AML-193 (cell line): Measurements from ENCODE around the gene PXK.

Experiments
- DNase-seq, 2 experiments: peaks; one replicate each; lab custom pipeline; 2025; lab: John Stamatoyannopoulos, UW

PXK gene

DNA sequence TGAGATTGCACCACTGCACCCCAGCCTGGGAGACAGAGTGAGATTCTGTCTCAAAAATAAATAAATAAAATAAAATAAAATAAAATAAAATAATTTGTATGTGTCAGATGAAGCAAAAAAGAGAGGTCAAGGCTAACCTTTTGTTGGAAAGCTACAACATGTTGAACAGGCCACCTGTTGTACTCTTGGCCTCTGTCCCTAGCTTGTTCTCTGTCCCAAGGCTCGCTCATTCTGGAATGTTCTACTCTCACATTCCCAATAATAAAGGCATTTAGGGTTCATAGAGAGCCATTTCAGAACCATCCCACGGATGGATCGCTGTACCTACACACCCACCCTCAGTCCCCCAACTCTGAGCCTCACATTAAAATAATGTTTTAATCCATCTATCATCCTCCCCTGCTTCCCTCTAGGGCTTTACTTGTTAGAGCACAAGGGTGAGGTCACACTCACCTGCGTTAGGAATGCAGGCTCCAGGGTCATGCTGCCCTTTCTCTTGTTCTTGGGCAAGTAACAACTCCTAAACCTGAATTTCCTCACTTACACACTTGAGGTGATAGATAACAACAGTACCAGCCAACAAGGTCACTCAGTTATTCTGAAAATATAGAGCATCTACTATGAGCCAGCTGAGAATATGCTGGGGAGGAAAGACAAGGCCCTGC is 134.3 kb downstream of the PXK start:
- DNase-seq = no peak

DNA sequence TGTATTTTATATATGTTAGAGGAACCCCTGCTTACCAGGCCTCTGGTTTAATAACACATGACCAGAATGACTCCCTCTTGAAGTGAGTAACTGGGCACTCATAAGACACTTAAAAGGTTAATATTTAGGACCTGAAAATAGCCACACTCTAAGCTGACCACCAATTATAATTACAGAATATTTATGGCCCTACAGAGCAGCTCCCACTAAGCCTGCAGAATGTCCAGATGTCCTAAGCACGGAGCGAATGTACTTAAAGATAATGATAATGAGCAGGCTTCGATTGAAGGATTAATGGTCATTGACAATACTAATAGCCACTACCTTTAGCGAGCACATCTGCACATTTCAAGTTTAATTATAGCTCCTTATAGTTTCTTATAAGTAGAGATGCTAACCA is 136.4 kb downstream of the PXK start:
- no peak for DNase-seq

DNA sequence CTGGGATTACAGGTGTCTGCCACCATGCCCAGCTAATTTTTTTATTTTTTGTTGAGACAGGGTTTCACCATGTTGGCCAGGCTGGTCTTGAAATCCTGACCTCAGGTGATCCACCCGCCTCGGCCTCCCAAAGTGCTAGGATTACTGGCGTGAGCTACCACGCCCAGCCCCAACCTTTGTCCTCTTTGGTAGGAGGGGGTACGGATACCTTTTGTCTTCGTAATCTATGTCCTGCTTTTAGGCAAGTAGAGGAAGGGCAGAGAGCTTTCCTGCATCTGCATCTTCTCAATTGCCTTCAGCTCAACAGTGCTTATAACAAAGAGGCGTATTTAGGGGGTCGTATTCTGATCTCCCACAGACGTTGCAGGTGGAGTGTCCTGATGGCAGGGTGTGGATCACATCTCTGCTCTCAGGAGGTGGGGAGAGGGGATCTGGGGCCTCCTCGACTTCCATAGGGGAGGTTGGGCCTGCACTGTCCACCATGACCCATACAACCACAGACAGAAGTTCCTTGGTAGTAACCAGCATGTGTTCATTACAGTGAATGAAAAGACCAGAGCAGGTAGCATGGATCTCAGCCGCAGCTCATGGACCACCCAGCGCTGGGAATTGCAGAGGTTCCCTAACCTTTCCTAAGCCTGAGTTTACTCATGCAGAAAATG is 137.8 kb downstream of the PXK start:
- DNase-seq = no peak

DNA sequence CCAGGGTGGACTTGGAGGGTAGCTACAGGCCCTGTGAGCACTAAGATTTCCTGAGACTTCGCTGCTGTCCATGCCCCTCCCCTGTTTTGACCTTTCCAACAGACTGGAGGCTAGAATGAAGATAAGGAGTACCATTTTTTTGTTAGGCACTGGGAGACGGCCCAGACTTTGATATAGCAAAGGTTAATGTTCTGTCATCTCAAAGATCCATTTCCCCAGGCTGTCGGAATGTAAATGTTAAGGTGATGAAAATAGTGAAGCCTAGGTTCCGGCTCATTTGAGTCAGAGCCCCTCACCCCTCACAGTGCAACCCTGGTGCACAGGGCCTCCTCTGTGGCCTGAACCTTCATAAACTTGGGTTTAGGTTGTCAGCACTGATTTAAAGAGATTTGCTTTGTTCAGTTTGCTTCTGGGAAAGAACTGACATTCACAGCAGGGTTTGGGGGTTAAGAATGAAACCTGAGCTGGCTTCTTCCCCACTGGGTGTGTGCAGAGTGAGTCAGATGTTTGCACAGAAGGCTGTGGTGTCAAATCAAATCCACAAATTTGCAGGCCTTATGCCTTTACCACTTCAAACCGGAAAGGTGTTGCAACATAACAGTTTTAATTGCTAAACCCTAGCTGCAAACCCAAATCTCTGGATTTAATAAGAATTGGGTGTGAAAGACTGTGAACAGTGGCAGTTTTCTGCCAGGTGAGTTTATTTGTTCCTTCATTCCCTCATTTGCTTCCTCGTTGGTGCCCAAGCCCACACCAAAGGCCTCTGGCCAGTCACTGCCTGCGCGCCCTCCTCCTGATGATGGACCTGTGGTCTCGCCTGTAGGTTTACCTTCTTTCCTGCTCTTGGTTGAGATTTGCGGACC is 138.6 kb downstream of the PXK start:
- peak; percentile 96 to 99 for DNase-seq

DNA sequence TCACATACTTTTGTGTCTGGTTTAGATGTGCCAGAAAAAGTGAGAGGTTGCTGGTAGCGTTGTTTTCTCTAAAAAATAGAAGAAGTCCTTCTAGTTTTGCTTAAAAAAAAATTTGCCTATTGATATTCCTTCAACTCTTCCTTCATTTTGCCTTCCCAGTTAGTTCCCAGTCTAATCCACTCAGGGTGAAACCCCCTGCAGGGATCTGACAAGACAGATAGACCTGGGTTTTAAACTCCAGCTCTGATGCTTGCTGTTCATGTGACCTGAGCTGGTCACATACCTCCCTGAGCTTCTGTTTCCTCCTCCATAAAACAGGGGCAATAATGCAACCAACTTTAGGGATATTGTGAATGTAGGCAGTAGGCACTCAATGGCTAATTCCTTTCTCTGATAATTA is 140.6 kb downstream of the PXK start:
- DNase-seq = no peak

DNA sequence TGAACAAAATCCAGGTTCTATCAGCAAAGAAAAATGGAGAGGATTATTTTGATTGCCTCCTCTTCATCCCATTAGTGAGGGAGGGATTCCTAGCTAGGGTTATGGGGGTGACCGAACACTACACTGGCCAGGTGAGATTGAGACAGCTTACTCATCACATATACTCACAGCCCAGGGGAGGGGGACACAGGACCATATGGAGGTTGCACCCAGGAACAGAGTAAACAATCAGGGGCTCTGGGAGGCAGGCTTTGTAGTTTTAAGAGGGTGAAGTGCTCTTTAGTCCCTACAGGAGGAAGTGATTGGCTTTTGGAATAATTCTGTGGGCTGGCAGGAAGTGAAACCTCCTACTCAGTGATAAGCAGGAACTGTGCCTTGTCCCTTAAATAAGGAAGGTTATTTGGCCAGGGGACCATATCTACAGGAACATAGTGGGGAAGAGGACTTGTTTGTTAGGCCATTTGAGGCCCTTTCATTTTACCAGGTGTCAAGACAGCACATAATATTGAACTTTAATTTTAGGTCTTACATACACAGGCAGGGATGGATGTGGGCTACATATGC is 141.7 kb downstream of the PXK start:
- peak; percentile 19 to 24 for DNase-seq

DNA sequence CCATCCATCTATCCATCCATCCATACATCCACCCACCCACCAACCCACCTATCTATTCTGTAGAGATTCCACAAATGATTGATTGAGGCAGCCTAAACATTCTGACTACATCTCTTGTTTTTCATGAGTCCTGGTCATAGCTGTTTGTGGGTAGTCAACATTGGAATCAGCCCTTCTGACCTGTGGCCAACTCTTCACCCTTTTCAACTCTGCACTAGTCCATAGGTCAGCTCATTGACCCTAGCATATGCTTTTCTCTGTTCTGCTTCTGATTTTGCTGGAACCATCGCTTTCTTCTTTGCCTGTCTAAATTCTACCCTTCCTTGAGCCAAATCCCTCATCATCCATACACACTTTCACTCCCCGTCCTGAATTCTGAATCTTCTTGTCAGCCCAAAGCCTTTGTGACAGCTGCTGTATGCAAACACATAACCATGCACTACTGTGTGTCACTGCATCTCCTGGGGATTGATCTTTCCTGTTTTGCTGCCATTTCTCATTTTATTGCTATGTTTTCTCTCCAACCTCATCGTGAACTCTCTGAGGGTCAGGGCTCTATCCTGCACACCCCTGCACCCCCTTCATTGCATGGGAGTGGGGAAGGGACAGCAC is 142.4 kb downstream of the PXK start:
- DNase-seq = no peak
